Lung (tissue), 12 donors: Measurements from ENCODE around the gene TMEM132A. TPM values are rescaled to one million over a fixed set of nuclear protein-coding genes. Genes with fewer than 3 reads are reported as not detected.

Source experiments
- ATAC-seq: fragments of 200-7000 bp; cut with Tn5 transposase; one replicate; pipeline ENCODE4 v1.9.1; 2020; ENCODE audit warnings: moderate number of reproducible peaks; ENCODE audit not compliant: insufficient read depth, low FRiP score
- DNase-seq, 3 donors: peaks; one replicate each; pipeline ENCODE4 v3.0.0-alpha.2; 2013 to 2017
- H3K27ac ChIP-seq, 2 donors: one replicate each; pipeline ENCODE4 v1.5.1; 2013; ENCODE audit warnings: mild to moderate bottlenecking in 2 of 2, moderate library complexity in 2 of 2, control low read depth in 1 of 2, inconsistent platforms in 1 of 2, low read depth in 1 of 2, low read length in 1 of 2
- H3K27me3 ChIP-seq, 3 donors: one replicate each; pipeline ENCODE4 v1.5.1; 2013; ENCODE audit warnings: low read length in 2 of 3; ENCODE audit not compliant: control insufficient read depth in 3 of 3, insufficient read depth in 3 of 3
- H3K36me3 ChIP-seq, 4 donors: one replicate each; pipeline ENCODE4 v1.5.1; 2013; ENCODE audit warnings: low read length in 4 of 4, mild to moderate bottlenecking in 1 of 4, moderate library complexity in 1 of 4; ENCODE audit not compliant: control insufficient read depth in 4 of 4, insufficient read depth in 4 of 4
- H3K4me1 ChIP-seq, 5 donors: one replicate each; pipeline ENCODE4 v1.5.1; 2013; ENCODE audit warnings: low read length in 5 of 5, mild to moderate bottlenecking in 2 of 5, moderate library complexity in 1 of 5; ENCODE audit not compliant: control insufficient read depth in 5 of 5, insufficient read depth in 5 of 5
- H3K4me3 ChIP-seq: one replicate; pipeline ENCODE4 v1.5.1; 2013; ENCODE audit warnings: mild to moderate bottlenecking, control low read depth, moderate library complexity
- H3K9ac ChIP-seq, 2 donors: one replicate each; pipeline ENCODE4 v1.5.1; 2013; ENCODE audit warnings: low read length in 2 of 2, control low read depth in 1 of 2; ENCODE audit not compliant: insufficient read depth in 1 of 2
- H3K9me3 ChIP-seq, 4 donors: one replicate each; pipeline ENCODE4 v1.5.1; 2013; ENCODE audit warnings: low read length in 3 of 4, mild to moderate bottlenecking in 1 of 4, moderate library complexity in 1 of 4; ENCODE audit not compliant: control insufficient read depth in 4 of 4, insufficient read depth in 3 of 4
- WGBS, 2 donors: extraction: QIAGEN DNeasy Blood & Tissue Kit; methylation state at CpG; one replicate each; pipeline ENCODE4 v1.1.7; 2013; 5-methylcytosine and 5-hydroxymethylcytosine counted together
- polyA plus RNA-seq, 2 donors: library from polyadenylated mRNA; stranded (reverse); fragments of 200-250 nt; gene quantifications; one replicate each; pipeline ENCODE4 v1.2.1, GENCODE V29; 2013
- total RNA-seq, 2 donors: library from RNA; depleted of rRNA in 1 of 2; stranded (reverse); fragments of >200 nt in 1 of 2; gene quantifications; one replicate each; pipeline ENCODE4 v1.2.1, GENCODE V29; 2014 to 2021
- TF ChIP-seq, protein P1 (sequence below): IDR thresholded peaks from 2 replicates; pipeline ENCODE4 v1.5.1; 2012; ENCODE audit warnings: mild to moderate bottlenecking; ENCODE audit errors: control extremely low read depth, extremely low read depth
- donor health status: control.
- donor health status: control.
- donor health status: Bipolar disorder and iron deficiency.
- donor health status: healthy.
- donor health status: DM: yes; HTN: yes; CAD: no.

TMEM132A gene
- total and polyA plus RNA-seq, 4 donors = 6.7 to 20.5 (median 17.5) TPM

DNA sequence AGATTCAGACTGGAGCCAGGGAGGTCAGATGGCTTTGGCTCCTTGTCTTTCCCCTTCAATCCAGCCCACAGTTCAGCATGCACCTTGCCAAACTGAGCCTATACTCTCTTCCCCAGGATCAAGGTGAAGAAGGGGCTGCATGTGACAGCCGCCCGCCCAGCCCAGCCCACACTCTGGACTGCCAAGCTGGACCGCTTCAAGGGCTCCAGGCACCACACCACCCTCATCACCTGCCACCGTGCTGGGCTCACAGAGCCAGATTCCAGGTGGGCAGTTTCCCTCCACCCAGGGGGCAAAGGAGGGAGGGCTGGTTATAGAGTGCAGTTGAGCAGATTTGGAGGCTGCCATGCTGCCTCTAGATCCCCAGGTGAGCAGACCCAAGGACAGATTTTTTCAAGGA is 6.1 kb downstream of the TMEM132A start:
- TF ChIP-seq, protein P1, sequence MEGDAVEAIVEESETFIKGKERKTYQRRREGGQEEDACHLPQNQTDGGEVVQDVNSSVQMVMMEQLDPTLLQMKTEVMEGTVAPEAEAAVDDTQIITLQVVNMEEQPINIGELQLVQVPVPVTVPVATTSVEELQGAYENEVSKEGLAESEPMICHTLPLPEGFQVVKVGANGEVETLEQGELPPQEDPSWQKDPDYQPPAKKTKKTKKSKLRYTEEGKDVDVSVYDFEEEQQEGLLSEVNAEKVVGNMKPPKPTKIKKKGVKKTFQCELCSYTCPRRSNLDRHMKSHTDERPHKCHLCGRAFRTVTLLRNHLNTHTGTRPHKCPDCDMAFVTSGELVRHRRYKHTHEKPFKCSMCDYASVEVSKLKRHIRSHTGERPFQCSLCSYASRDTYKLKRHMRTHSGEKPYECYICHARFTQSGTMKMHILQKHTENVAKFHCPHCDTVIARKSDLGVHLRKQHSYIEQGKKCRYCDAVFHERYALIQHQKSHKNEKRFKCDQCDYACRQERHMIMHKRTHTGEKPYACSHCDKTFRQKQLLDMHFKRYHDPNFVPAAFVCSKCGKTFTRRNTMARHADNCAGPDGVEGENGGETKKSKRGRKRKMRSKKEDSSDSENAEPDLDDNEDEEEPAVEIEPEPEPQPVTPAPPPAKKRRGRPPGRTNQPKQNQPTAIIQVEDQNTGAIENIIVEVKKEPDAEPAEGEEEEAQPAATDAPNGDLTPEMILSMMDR = no peak
- 92 to 99% methylated on average over 4 of the region's 4 CpGs for WGBS, 2 donors
- H3K9ac ChIP-seq = no peak overlapping the region
- H3K27me3 ChIP-seq = no peaks in the 10 kb centered on the region
- DNase-seq = no peak
- H3K36me3 ChIP-seq = peaks cover 0 to 11% (median 5%) of the 10 kb centered on the region in 4 donors
- peaks cover 0 to 5% (median 0%) of the 10 kb centered on the region in 5 donors for H3K4me1 ChIP-seq
- no peak overlapping the region for H3K27ac ChIP-seq
- no peak overlapping the region for H3K4me3 ChIP-seq
- ATAC-seq = no peak
- no peaks in the 10 kb centered on the region for H3K9me3 ChIP-seq

DNA sequence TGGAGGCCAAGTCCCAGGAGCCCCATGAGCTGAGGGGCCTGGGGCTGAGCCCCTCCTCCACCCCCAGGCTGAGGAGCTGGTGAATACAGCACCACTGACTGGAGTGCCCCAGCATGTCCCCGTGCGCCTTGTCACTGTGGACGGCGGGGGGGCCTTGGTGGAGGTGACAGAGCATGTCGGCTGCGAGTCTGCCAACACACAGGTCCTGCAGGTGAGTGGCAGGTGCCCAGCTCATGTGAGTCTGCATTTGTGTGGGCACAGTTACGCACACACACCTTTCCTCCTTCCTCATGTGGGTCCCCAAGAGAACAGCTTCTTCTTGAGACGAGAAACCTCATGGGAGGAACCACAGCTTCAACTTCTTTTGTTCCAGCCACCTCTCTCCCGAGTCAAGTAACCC is 7.7 kb downstream of the TMEM132A start:
- Histone ChIP-seq H3K4me1 (peaks cover 0 to 7% (median 0%) of the 10 kb centered on the region in 5 donors), H3K9me3 (no peaks in the 10 kb centered on the region), H3K9ac (no peak overlapping the region), H3K36me3 (peaks cover 0 to 11% (median 9%) of the 10 kb centered on the region in 4 donors), H3K4me3 (no peak overlapping the region), H3K27me3 (no peaks in the 10 kb centered on the region), H3K27ac (no peak overlapping the region)
- no peak for DNase-seq
- ATAC-seq = no peak
- TF ChIP-seq, protein P1 = no peak
- WGBS, 2 donors = 78 to 90% methylated on average over 9 of the region's 9 CpGs

GRCh38 chr11:60932605-60933356 is 8.5 kb downstream of the TMEM132A start:
- Histone ChIP-seq H3K9ac (no peak overlapping the region), H3K27ac (no peak overlapping the region), H3K27me3 (no peaks in the 10 kb centered on the region), H3K36me3 (peaks cover 0 to 11% (median 9%) of the 10 kb centered on the region in 4 donors), H3K9me3 (no peaks in the 10 kb centered on the region), H3K4me1 (peaks cover 0 to 8% (median 0%) of the 10 kb centered on the region in 5 donors), H3K4me3 (no peak overlapping the region)
- TF ChIP-seq, protein P1 = no peak
- 78 to 83% methylated on average over 5 of the region's 5 CpGs for whole genome bisulfite sequencing, 2 donors
- ATAC-seq = no peak
- no peak for DNase-seq
